CD4-positive, alpha-beta T cell treated with Interleukin-4 for 4 hours (primary cell): ENCODE data around the gene EGFLAM.

Source experiments
- DNase-seq: peaks from one replicate; pipeline ENCODE4 v3.0.0-alpha.2; 2020

The EGFLAM gene

GRCh38 chr5:38423276-38424147 is 165.2 kb downstream of the EGFLAM start:
- no peak for DNase-seq

GRCh38 chr5:38424148-38425060 is 166.0 kb downstream of the EGFLAM start:
- no peak for DNase-seq

GRCh38 chr5:38426490-38426889 is 168.1 kb downstream of the EGFLAM start:
- DNase-seq: no peak

GRCh38 chr5:38426986-38427950 is 168.9 kb downstream of the EGFLAM start:
- DNase-seq: no peak

GRCh38 chr5:38431242-38431853 is 173.0 kb downstream of the EGFLAM start:
- DNase-seq: no peak

GRCh38 chr5:38433160-38433861 is 175.0 kb downstream of the EGFLAM start:
- DNase-seq: no peak

GRCh38 chr5:38434966-38435705 is 176.8 kb downstream of the EGFLAM start:
- no peak for DNase-seq

- no peak for DNase-seq
Measured at GRCh38 chr5:38438757-38439156, 180.4 kb downstream of the EGFLAM start.

- peak; percentile 77 for DNase-seq
Measured at GRCh38 chr5:38441453-38442246, 183.3 kb downstream of the EGFLAM start.

- no peak for DNase-seq
Measured at GRCh38 chr5:38442247-38442573, 183.9 kb downstream of the EGFLAM start.

GRCh38 chr5:38443390-38443789 is 185.0 kb downstream of the EGFLAM start:
- DNase-seq: no peak

GRCh38 chr5:38445374-38446028 is 187.1 kb downstream of the EGFLAM start:
- no peak for DNase-seq

GRCh38 chr5:38446029-38446522 is 187.7 kb downstream of the EGFLAM start:
- no peak for DNase-seq

GRCh38 chr5:38447056-38447455 is 188.7 kb downstream of the EGFLAM start:
- DNase-seq: no peak

GRCh38 chr5:38447786-38448185 is 189.4 kb downstream of the EGFLAM start:
- no peak for DNase-seq

- DNase-seq: no peak
Measured at GRCh38 chr5:38448568-38449350, 190.4 kb downstream of the EGFLAM start.

GRCh38 chr5:38450627-38451026 is 192.3 kb downstream of the EGFLAM start:
- DNase-seq: no peak

- DNase-seq: no peak
Measured at GRCh38 chr5:38451074-38451725, 192.8 kb downstream of the EGFLAM start.
